NCI-H1436 treated with DMSO at 0.1 percent for 48 hours (cell line): ENCODE data around the gene CNDP1.
"Not testable (repeated sequence)": the region's sequence is repeated elsewhere in the genome, so short reads cannot be mapped to it uniquely, and the experiment has no call there.

Experiments used
- DNase-seq: peaks from one replicate; lab custom pipeline; 2025; lab: John Stamatoyannopoulos, UW

Gene CNDP1

GRCh38 chr18:74534150-74534969 is at the start of gene CNDP1:
Gene CNDP1, plus strand, starts transcription at chr18:74534500. Its CDS starts 168 bp downstream, at chr18:74534668.
- no peak for DNase-seq

- no peak for DNase-seq
These were observed 48.0 kb upstream of the CNDP1 start for GRCh38 chr18:74486119-74486849.

- no peak for DNase-seq
These were observed 45.9 kb upstream of the CNDP1 start for GRCh38 chr18:74488354-74488753.

- no peak for DNase-seq
These were observed 45.4 kb upstream of the CNDP1 start for GRCh38 chr18:74488864-74489263.

- no peak for DNase-seq
These were observed 44.6 kb upstream of the CNDP1 start for GRCh38 chr18:74489676-74490075.

GRCh38 chr18:74492259-74492658 is 42.0 kb upstream of the CNDP1 start:
- no peak for DNase-seq

- DNase-seq: peak; percentile 4
These were observed 40.6 kb upstream of the CNDP1 start for GRCh38 chr18:74493689-74494088.

GRCh38 chr18:74494514-74494913 is 39.8 kb upstream of the CNDP1 start:
- no peak for DNase-seq

- peak; percentile 80 for DNase-seq
These were observed 38.5 kb upstream of the CNDP1 start, which contains the start of gene CNDP2 for GRCh38 chr18:74495581-74496507. Gene CNDP2, plus strand, starts transcription at chr18:74496363. Its CDS starts 3,611 bp downstream, at chr18:74499974.

GRCh38 chr18:74496508-74497323 is 37.6 kb upstream of the CNDP1 start:
- DNase-seq: no peak

- DNase-seq: no peak
These were observed 37.0 kb upstream of the CNDP1 start for GRCh38 chr18:74497324-74497676.

GRCh38 chr18:74497778-74498177 is 36.5 kb upstream of the CNDP1 start:
- no peak for DNase-seq

GRCh38 chr18:74498712-74499627 is 35.3 kb upstream of the CNDP1 start:
- DNase-seq: no peak

- no peak for DNase-seq
These were observed 34.7 kb upstream of the CNDP1 start for GRCh38 chr18:74499633-74500032.

- DNase-seq: no peak
These were observed 33.9 kb upstream of the CNDP1 start for GRCh38 chr18:74500372-74500771.

GRCh38 chr18:74500774-74501173 is 33.5 kb upstream of the CNDP1 start:
- DNase-seq: not testable (repeated sequence)

GRCh38 chr18:74501386-74501785 is 32.9 kb upstream of the CNDP1 start:
- DNase-seq: no peak

GRCh38 chr18:74503137-74503536 is 31.2 kb upstream of the CNDP1 start:
- DNase-seq: no peak

- DNase-seq: no peak
These were observed 28.5 kb upstream of the CNDP1 start for GRCh38 chr18:74505776-74506175.

- DNase-seq: no peak
These were observed 27.7 kb upstream of the CNDP1 start for GRCh38 chr18:74506448-74507084.
